Muscle of leg (tissue), 11 donors: ENCODE measurements around the gene LNX2. TPM values are rescaled to one million over a fixed set of nuclear protein-coding genes. Genes with fewer than 3 reads are reported as not detected.

Experiments used
- DNase-seq: peaks from one replicate; pipeline ENCODE4 v3.0.0; 2013
- H3K27ac ChIP-seq: one replicate; pipeline ENCODE4 v1.5.1; 2013; ENCODE audit warnings: mild to moderate bottlenecking, low read length, control low read depth
- H3K27me3 ChIP-seq: one replicate; pipeline ENCODE4 v1.6.1; 2013; ENCODE audit warnings: low read length; ENCODE audit not compliant: control insufficient read depth, insufficient read depth
- H3K36me3 ChIP-seq: one replicate; pipeline ENCODE4 v1.6.1; 2013; ENCODE audit warnings: low read length; ENCODE audit not compliant: control insufficient read depth, insufficient read depth
- H3K4me1 ChIP-seq: one replicate; pipeline ENCODE4 v1.6.1; 2013; ENCODE audit warnings: low read length; ENCODE audit not compliant: control insufficient read depth, insufficient read depth
- H3K4me3 ChIP-seq: one replicate; pipeline ENCODE4 v1.5.1; 2013; ENCODE audit warnings: low read length, control low read depth
- H3K9me3 ChIP-seq: replicated peaks from 2 replicates; pipeline ENCODE4 v1.6.1; 2013; ENCODE audit warnings: low read depth, low read length; ENCODE audit not compliant: control insufficient read depth
- WGBS: methylation state at CpG from one replicate; pipeline ENCODE4 v1.1.5; 2013; ENCODE audit warnings: missing lambda C conversion rate; ENCODE audit not compliant: insufficient coverage; 5-methylcytosine and 5-hydroxymethylcytosine counted together
- polyA plus RNA-seq, 8 donors: library from polyadenylated mRNA; unstranded; fragments of 120-200 nt; gene quantifications; one replicate each; pipeline versions ENCODE4 v1.2.1 to v1.2.3, GENCODE V29; 2013; ENCODE audit warnings: inconsistent platforms in 1 of 8, low replicate concordance in 1 of 8; ENCODE audit not compliant: insufficient read length in 8 of 8, insufficient read depth in 1 of 8
- total RNA-seq: library from RNA; stranded (reverse); fragments of 120-200 nt; gene quantifications from one replicate; pipeline ENCODE4 v1.2.4, GENCODE V29; 2013

LNX2 gene
- total and polyA plus RNA-seq, 9 donors = 3.9 to 7.1 (median 5.2) TPM

DNA sequence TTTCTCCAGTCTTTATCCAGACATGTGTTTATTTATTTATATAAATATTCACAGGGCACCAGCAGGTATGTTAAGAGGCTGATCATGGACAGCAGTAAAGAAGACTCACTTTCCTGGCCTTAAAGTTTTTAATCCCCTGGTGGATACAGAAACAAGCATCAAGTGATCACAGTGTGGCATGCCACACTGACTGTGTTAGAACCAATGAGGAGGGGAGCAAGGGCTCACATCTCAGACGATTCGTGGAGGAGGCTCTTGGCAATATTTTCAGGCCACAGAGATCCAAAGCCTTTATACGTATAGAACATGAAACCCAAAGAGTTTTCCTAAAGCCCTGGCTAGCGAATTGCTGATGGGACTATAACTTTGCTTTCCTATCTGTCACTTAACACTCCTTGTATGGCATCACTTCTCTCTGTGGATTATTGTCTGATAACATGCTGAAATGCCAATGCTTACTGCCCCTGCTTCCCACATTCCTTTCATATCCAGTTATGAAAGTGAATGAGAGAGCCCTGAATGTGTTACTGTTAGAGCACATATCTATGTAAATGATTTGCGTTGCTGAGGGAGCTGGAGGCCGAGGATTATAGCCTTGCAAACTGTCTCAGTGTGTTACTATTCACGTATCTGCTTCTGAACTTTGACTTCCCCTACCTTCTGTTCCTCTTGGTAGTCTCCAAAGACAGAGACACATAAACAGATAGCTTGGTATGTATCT is 39.0 kb upstream of the LNX2 start:
- H3K27ac ChIP-seq = no peak overlapping the region
- H3K9me3 ChIP-seq = no peaks in the 10 kb centered on the region
- peaks cover 3% of the 10 kb centered on the region for H3K36me3 ChIP-seq
- DNase-seq = no peak
- 72% methylated on average over 4 of the region's 7 CpGs for WGBS
- H3K4me1 ChIP-seq = no peaks in the 10 kb centered on the region
- no peak overlapping the region for H3K4me3 ChIP-seq
- no peaks in the 10 kb centered on the region for H3K27me3 ChIP-seq

DNA sequence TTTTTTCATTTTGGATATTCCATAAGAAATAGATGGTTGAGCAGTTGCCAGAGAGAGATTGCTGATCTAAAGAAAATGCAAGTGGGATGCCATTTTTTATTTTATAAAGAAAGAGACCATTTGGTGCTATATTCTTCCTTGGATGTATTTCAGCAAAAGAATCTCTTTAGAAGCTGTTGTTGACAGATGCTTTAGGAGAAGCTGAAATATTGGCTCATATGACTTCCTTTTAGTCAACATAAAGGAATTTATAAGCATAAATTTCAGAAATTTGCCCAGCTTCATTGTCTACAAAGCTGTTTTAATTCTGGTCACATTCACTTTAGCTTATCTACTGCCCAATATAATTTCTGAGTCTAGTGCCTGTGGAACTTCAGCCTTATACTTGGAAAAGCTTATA is 38.2 kb upstream of the LNX2 start:
- H3K9me3 ChIP-seq = no peaks in the 10 kb centered on the region
- H3K27ac ChIP-seq = no peak overlapping the region
- H3K4me3 ChIP-seq = no peak overlapping the region
- no peaks in the 10 kb centered on the region for H3K4me1 ChIP-seq
- H3K36me3 ChIP-seq = peaks cover 3% of the 10 kb centered on the region
- no peaks in the 10 kb centered on the region for H3K27me3 ChIP-seq
- DNase-seq = peak; percentile 14

DNA sequence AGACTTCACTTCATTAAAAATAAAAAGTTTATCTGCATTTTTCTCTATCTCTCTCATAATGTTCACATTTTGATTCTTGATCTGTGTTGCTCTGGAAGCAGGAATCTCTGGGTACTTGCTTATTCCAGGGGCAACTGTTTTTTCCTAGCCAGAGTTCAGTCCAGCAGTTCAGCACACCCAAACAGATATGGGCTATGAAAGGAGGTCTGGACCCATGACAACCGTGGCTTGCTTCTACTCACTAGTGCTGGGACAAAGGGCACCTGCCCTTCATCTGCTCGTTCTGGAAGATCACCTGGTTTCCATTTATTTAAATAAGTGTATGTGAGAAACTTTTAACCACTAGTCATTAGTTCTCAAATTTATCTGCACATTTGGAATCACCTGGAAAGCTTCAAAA is 37.4 kb upstream of the LNX2 start:
- Histone ChIP-seq H3K27ac (no peak overlapping the region), H3K4me1 (no peaks in the 10 kb centered on the region), H3K9me3 (no peaks in the 10 kb centered on the region), H3K27me3 (no peaks in the 10 kb centered on the region), H3K36me3 (peaks cover 3% of the 10 kb centered on the region), H3K4me3 (no peak overlapping the region)
- no peak for DNase-seq
- whole genome bisulfite sequencing = no CpG with 5 or more reads among the region's 2 CpGs

DNA sequence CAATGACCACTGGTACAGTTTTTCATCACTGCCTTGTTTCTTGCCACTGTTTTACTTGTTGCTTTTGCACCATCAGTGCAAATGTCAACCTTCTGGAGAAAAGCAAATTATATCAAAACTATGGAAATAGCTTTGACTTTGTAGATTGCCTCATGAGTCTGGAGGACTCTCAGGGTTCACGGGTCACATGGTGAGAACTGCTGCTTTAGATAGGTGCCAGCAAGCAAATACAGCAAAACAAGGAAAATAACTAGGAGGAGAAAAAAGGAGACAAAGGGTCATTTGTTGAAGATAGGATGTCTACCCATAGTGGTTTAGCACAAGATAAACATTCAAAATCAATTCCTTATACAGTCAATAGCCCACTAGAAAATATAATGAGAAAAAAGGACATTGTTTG is 34.5 kb upstream of the LNX2 start:
- no peak overlapping the region for H3K4me3 ChIP-seq
- H3K9me3 ChIP-seq = peaks cover 7% of the 10 kb centered on the region
- no peak for DNase-seq
- H3K36me3 ChIP-seq = peaks cover 15% of the 10 kb centered on the region
- no peaks in the 10 kb centered on the region for H3K4me1 ChIP-seq
- no peak overlapping the region for H3K27ac ChIP-seq
- H3K27me3 ChIP-seq = no peaks in the 10 kb centered on the region
- no CpG with 5 or more reads among the region's 1 CpG for WGBS

DNA sequence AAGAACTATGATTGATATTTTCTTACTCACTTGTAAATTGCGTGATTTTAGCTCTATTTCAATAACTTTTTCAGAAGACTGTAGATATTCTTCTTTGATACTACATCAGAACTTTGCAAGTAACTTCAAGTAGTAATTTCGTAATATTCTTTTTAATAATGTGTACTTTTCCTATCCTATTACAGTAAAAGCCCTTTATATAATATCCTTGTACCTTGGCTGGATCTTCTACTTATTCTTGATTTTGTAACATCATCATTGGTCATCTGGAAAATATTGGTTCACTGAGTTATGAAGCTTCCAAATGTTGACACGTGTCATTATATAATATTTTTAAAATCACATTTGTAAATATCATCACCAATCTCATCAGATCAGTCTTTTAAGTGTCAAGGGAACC is 33.7 kb upstream of the LNX2 start:
- no peak for DNase-seq
- no CpG with 5 or more reads among the region's 3 CpGs for WGBS
- no peaks in the 10 kb centered on the region for H3K27me3 ChIP-seq

DNA sequence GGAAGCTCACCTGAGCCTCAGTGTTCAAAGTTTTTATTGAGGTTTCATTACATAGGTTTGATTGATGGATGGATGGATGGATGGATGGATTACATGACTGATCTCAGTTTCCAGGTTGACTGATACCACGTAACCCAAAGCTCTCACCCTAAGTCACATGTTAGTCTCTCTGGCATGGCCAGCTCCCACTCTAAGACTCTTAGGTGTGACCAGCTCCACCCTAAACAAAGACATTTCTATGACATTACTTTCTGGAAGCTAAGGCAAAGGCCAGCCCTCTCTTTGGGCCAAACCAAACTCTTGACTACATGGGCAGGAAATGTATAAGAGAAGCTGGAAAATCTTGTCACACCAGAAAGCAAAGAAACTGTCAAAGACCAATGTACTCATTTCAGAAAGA is 30.0 kb upstream of the LNX2 start:
- Histone ChIP-seq H3K27ac (no peak overlapping the region), H3K9me3 (peaks cover 10% of the 10 kb centered on the region), H3K4me3 (no peak overlapping the region), H3K36me3 (peaks cover 18% of the 10 kb centered on the region), H3K27me3 (no peaks in the 10 kb centered on the region), H3K4me1 (no peaks in the 10 kb centered on the region)
- no CpG with 5 or more reads among the region's 1 CpG for WGBS
- no peak for DNase-seq

More for the DNA sequence above, 33.7 kb upstream of the LNX2 start:
- H3K4me1 ChIP-seq = no peaks in the 10 kb centered on the region
- peaks cover 10% of the 10 kb centered on the region for H3K9me3 ChIP-seq
- H3K4me3 ChIP-seq = no peak overlapping the region
- no peak overlapping the region for H3K27ac ChIP-seq
- H3K36me3 ChIP-seq = peaks cover 18% of the 10 kb centered on the region

DNA sequence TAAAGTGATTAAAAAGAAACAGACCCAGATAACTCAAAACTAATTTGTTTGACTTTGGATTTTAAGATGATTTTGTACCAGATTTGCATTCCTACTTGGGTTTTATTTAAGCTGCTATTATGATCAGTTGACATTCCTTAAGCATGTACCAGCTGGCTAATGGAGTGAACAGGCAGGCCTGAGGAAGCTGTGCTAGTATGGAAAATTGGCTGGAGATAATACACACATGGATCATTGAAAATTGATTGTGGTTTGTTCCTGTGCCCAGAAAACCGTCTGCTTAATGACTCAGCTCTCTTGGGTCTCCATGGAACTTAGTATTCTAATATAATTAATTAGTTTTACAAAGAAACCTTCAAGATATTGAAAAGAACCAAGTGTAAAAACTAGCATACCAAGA is 24.0 kb upstream of the LNX2 start:
- Histone ChIP-seq H3K36me3 (no peaks in the 10 kb centered on the region), H3K27me3 (no peaks in the 10 kb centered on the region), H3K9me3 (no peaks in the 10 kb centered on the region), H3K4me1 (no peaks in the 10 kb centered on the region), H3K27ac (no peak overlapping the region), H3K4me3 (no peak overlapping the region)
- DNase-seq = peak; percentile 81
- WGBS = no CpG with 5 or more reads among the region's 1 CpG

DNA sequence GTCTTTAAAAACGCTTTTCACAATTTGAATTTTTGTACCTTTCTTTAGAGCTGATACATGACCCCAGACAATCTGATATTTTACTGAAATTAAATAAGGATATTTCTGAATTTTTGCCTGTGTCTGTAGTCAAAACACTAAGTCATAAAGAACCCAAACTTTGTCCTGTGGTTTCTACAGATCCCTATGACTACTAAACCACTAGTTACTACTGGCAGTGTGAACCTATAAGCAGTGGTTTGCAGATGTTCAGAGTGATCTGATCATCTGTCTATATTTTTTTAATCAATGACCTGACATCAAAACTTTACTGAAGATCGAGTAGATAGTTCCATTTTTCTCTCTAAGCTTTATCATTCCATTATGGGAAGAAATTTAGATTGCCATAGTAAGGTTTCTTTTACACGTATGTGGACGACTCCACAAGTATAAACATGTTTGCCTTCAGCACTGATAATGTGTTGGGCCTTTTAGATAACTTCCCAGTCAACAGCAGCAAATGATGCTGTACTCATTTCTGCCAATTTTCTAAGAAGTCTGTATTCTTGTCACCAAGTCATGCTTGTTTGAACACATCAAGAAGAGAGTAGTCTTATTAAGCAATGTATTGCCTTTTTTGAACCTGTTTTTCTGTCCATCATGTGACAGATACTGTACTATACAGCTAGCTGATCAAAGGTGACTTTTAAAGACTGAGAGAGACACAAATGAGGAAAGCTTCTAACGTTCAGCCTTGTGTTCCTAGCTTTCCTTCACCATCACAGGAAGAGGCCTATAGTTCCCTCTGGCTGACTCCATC is 23.2 kb upstream of the LNX2 start:
- DNase-seq = no peak
- H3K36me3 ChIP-seq = no peaks in the 10 kb centered on the region

DNA sequence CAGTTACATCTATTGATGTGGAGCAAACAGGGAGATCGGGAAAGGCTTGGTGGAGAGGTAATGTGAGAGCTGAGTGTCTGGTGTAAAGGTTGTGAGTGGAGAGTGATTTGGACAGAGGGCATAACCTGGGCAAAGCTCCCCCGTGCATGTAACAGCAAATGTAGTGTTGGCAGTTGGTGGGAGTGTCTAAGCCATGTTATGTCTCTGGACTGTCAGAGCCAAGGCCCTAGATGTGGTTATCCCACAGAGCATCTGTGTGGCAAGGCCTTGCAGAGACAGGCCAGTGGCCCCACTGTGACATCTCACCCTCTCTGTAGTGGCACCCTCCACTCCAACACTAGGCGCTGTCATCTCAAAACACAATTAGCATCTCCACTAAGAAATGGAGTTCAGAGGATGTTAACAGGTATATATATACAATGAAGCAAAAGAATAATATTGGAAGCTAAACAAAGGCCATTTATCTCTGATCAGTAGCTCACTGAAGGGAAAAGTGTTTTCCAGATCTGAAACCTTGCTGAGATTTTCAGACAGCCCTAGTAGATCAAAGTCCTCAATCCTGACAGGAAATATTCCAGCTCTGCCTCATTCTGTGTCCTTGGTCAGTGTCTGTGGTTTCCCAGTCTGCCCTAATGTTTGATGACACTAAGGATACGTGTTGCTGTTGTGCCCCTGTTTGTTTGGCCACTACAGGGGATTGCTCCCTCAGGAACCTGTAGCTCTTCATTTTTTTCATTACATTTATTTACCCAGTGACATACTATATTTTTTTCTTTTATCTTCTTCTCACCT is 21.6 kb upstream of the LNX2 start:
- 79% methylated on average over 3 of the region's 4 CpGs for WGBS
- no peak for DNase-seq
- Histone ChIP-seq H3K4me3 (no peak overlapping the region), H3K4me1 (no peaks in the 10 kb centered on the region), H3K27ac (no peak overlapping the region), H3K27me3 (no peaks in the 10 kb centered on the region), H3K9me3 (no peaks in the 10 kb centered on the region), H3K36me3 (no peaks in the 10 kb centered on the region)

More for the DNA sequence above, 23.2 kb upstream of the LNX2 start:
- H3K9me3 ChIP-seq = no peaks in the 10 kb centered on the region
- H3K4me3 ChIP-seq = no peak overlapping the region
- WGBS = no CpG with 5 or more reads among the region's 5 CpGs
- no peak overlapping the region for H3K27ac ChIP-seq
- no peaks in the 10 kb centered on the region for H3K27me3 ChIP-seq
- H3K4me1 ChIP-seq = no peaks in the 10 kb centered on the region

DNA sequence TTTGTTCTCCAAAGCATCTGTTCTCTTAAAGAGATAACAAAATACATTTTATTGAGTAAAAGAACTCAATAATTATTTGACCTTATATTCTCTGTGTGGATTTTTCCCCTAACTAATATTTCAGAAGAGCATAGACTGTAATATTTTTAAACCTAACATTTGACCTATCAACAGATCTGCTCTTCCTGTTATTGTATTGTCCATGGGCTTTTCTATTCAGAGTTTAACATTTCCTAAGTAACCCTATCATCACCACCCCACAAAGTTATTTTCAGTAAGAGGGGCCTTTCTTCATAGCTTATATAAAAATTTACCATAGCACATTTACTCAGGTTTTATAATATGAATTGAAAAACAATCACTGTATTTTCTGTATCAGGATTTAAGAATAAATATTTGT is 18.9 kb upstream of the LNX2 start:
- H3K4me1 ChIP-seq = no peaks in the 10 kb centered on the region

More for the DNA sequence above, 18.9 kb upstream of the LNX2 start:
- no peak for DNase-seq
- Histone ChIP-seq H3K27ac (no peak overlapping the region), H3K4me3 (no peak overlapping the region), H3K36me3 (peaks cover 1% of the 10 kb centered on the region), H3K27me3 (no peaks in the 10 kb centered on the region), H3K9me3 (no peaks in the 10 kb centered on the region)
